HFFc6 (cell line): ENCODE measurements around the gene DOC2A. TPM values are rescaled to one million over a fixed set of nuclear protein-coding genes. Genes with fewer than 3 reads are reported as not detected.

Source experiments
- DNase-seq: peaks from one replicate; pipeline ENCODE4 v3.0.0-alpha.2; 2018
- H3K27ac Mint-ChIP-seq: 2 replicates; pipeline ENCODE4 v1.8.0; 2020; ENCODE audit warnings: mild to moderate bottlenecking, mixed read lengths
- H3K27me3 Mint-ChIP-seq: 2 replicates; pipeline ENCODE4 v1.8.0; 2021; ENCODE audit warnings: mild to moderate bottlenecking, moderate library complexity, mixed read lengths; ENCODE audit not compliant: insufficient read depth
- H3K36me3 Mint-ChIP-seq: 2 replicates; pipeline ENCODE4 v1.8.0; 2021; ENCODE audit warnings: low read depth, mixed read lengths
- H3K4me1 Mint-ChIP-seq: 2 replicates; pipeline ENCODE4 v1.8.0; 2020; ENCODE audit warnings: low read depth, mixed read lengths
- H3K4me3 Mint-ChIP-seq: 2 replicates; pipeline ENCODE4 v1.8.0; 2020; ENCODE audit warnings: mild to moderate bottlenecking, moderate library complexity, mixed read lengths
- H3K9me3 Mint-ChIP-seq: 2 replicates; pipeline ENCODE4 v1.8.0; 2020; ENCODE audit warnings: mild to moderate bottlenecking, mixed read lengths
- CTCF ChIP-seq: fragments of 200-600 bp; sonication (generic); IDR thresholded peaks from 2 replicates; pipeline ENCODE4 v1.5.0; 2021; ENCODE audit warnings: antibody characterized with exemption, mild to moderate bottlenecking
- total RNA-seq, 6 experiments: library from RNA; stranded (reverse); fragmentation: NEBNext Ultra II Directional; extraction: Animal tissue kit (Norgen Biotek cat#: 25700); gene quantifications; 2 replicates in 1 of 6; 3 replicates in 5 of 6; pipeline ENCODE4 v1.2.3, GENCODE V29; 2021

DOC2A gene
- total RNA-seq, 6 experiments from 2014 or later: 0.19 to 0.30 TPM; not detected in 4

- Mint-ChIP-seq H3K27ac (no peak overlapping the region), H3K9me3 (no peaks in the 10 kb centered on the region), H3K36me3 (peaks cover 27% of the 10 kb centered on the region), H3K4me3 (no peak overlapping the region), H3K27me3 (no peaks in the 10 kb centered on the region; the same call in 1 of the 2 replicates), H3K4me1 (peaks cover 7% of the 10 kb centered on the region)
- no peak for DNase-seq
- no peak for TF ChIP-seq CTCF
These were observed 24.6 kb downstream of the DOC2A start for GRCh38 chr16:29986231-29986630.

- Mint-ChIP-seq H3K27me3 (no peaks in the 10 kb centered on the region; the same call in 1 of the 2 replicates), H3K4me3 (no peak overlapping the region), H3K36me3 (peaks cover 26% of the 10 kb centered on the region), H3K4me1 (peaks cover 7% of the 10 kb centered on the region), H3K27ac (no peak overlapping the region), H3K9me3 (no peaks in the 10 kb centered on the region)
- DNase-seq: no peak
- TF ChIP-seq CTCF: no peak
These were observed 25.5 kb downstream of the DOC2A start for GRCh38 chr16:29985271-29985811.

GRCh38 chr16:29984764-29985147, 26.1 kb downstream of the DOC2A start:
- H3K4me1 Mint-ChIP-seq: peaks cover 7% of the 10 kb centered on the region
- H3K4me3 Mint-ChIP-seq: no peak overlapping the region
- no peak for TF ChIP-seq CTCF
- no peaks in the 10 kb centered on the region; the same call in 1 of the 2 replicates for H3K27me3 Mint-ChIP-seq
- no peak for DNase-seq
- H3K9me3 Mint-ChIP-seq: no peaks in the 10 kb centered on the region
- no peak overlapping the region for H3K27ac Mint-ChIP-seq
- H3K36me3 Mint-ChIP-seq: peaks cover 26% of the 10 kb centered on the region

- no peak overlapping the region for H3K4me3 Mint-ChIP-seq
- no peaks in the 10 kb centered on the region; the same call in 1 of the 2 replicates for H3K27me3 Mint-ChIP-seq
- peak overlapping the region; percentile 80; the same call in 1 of the 2 replicates for H3K27ac Mint-ChIP-seq
- no peak for TF ChIP-seq CTCF
- no peak for DNase-seq
- H3K9me3 Mint-ChIP-seq: no peaks in the 10 kb centered on the region
- H3K36me3 Mint-ChIP-seq: peaks cover 26% of the 10 kb centered on the region
- H3K4me1 Mint-ChIP-seq: peaks cover 7% of the 10 kb centered on the region
These were observed 26.6 kb downstream of the DOC2A start for GRCh38 chr16:29984137-29984763.

GRCh38 chr16:29983420-29984136, 27.2 kb downstream of the DOC2A start:
- no peaks in the 10 kb centered on the region for H3K9me3 Mint-ChIP-seq
- H3K36me3 Mint-ChIP-seq: peaks cover 30% of the 10 kb centered on the region
- no peak for TF ChIP-seq CTCF
- H3K4me1 Mint-ChIP-seq: peaks cover 7% of the 10 kb centered on the region
- peak overlapping the region; percentile 80 for H3K27ac Mint-ChIP-seq
- DNase-seq: peak; percentile 50
- H3K27me3 Mint-ChIP-seq: no peaks in the 10 kb centered on the region; the same call in 1 of the 2 replicates
- H3K4me3 Mint-ChIP-seq: no peak overlapping the region
